K562 (cell line): ENCODE measurements around the gene MADCAM1. TPM values are rescaled to one million over a fixed set of nuclear protein-coding genes. Genes with fewer than 3 reads are reported as not detected.

Source experiments
- ATAC-seq: fragments of 200-7000 bp; cut with Tn5 transposase; 3 replicates; pipeline ENCODE4 v1.9.1; 2020; ENCODE audit warnings: moderate library complexity
- BruUV-seq: library from RNA; stranded (reverse); fragments of 400-500 nt; replicated peaks from 2 replicates; lab custom pipeline; 2021; lab: Mats Ljungman, UMichigan
- CTCF ChIA-PET: fragments of 300-600 bp; formaldehyde crosslinking; extraction: SDS; loops from one replicate; lab custom pipeline; 2021; ENCODE audit warnings: low intra/inter-chr PET ratio; lab: Yijun Ruan, JAX
- POLR2A ChIA-PET: fragments of 300-600, 350-650 bp; sonication (Branson Sonifier 250); formaldehyde crosslinking; extraction: SDS; loops from one replicate; lab custom pipeline; 2021; ENCODE audit warnings: antibody characterized with exemption, inconsistent platforms; lab: Yijun Ruan, JAX
- DNase-seq, 4 experiments: peaks; one replicate each; pipeline versions ENCODE4 v3.0.0 to v3.0.0-alpha.2; 2011 to 2018; ENCODE audit warnings: low spot score in 3 of 4, mixed read lengths in 3 of 4; ENCODE audit errors: extremely low read depth in 1 of 4
- FAIRE-seq: peaks from 2 replicates; lab custom pipeline; 2011; peaks lifted over from hg19 to GRCh38; lab: Jason Lieb, UNC
- H2AFZ ChIP-seq: 2 replicates; pipeline ENCODE4 v1.6.0; 2011; ENCODE audit warnings: low read depth, low read length, control low read depth, inconsistent platforms
- H3K27ac ChIP-seq: fragments of 200-600 bp; 3 replicates; pipeline ENCODE4 v1.8.0; 2011; ENCODE audit warnings: low read depth, mild to moderate bottlenecking, control low read depth, inconsistent platforms, low read length, moderate library complexity, mixed read lengths; ENCODE audit errors: extremely low read depth
- H3K27me3 ChIP-seq, 2 experiments: fragments of 300-600 bp in 1 of 2; 2 replicates in 1 of 2; 3 replicates in 1 of 2; pipeline versions ENCODE4 v1.6.0 to v1.8.0; 2011; ENCODE audit warnings: inconsistent platforms in 2 of 2, low read length in 2 of 2, mild to moderate bottlenecking in 1 of 2, mixed read lengths in 1 of 2, moderate library complexity in 1 of 2; ENCODE audit not compliant: control insufficient read depth in 2 of 2, insufficient read depth in 2 of 2
- H3K36me3 ChIP-seq: fragments of 300-600 bp; 3 replicates; pipeline ENCODE4 v1.8.0; 2011; ENCODE audit warnings: mild to moderate bottlenecking, low read length, inconsistent platforms; ENCODE audit not compliant: control insufficient read depth, insufficient read depth
- H3K4me1 ChIP-seq, 2 experiments: fragments of 200-600 bp in 1 of 2; replicated peaks in 1 of 2; 2 replicates in 1 of 2; 3 replicates in 1 of 2; pipeline versions ENCODE4 v1.5.1 to v1.8.0; 2011; ENCODE audit warnings: inconsistent platforms in 2 of 2, low read length in 2 of 2, mild to moderate bottlenecking in 1 of 2, mixed read lengths in 1 of 2, moderate library complexity in 1 of 2; ENCODE audit not compliant: control insufficient read depth in 2 of 2, insufficient read depth in 2 of 2
- H3K4me2 ChIP-seq: 2 replicates; pipeline ENCODE4 v1.6.1; 2011; ENCODE audit warnings: low read length, control low read depth, inconsistent platforms, mixed read lengths; ENCODE audit not compliant: insufficient read depth
- H3K4me3 ChIP-seq: fragments of 200-600 bp; sonication (generic), shearing (Covaris generic); 2 replicates; pipeline ENCODE4 v1.5.1; 2016; ENCODE audit warnings: control low read depth, inconsistent platforms
- H3K79me2 ChIP-seq: fragments of 200-600 bp; 3 replicates; pipeline ENCODE4 v1.8.0; 2011; ENCODE audit warnings: low read length, inconsistent platforms; ENCODE audit not compliant: control insufficient read depth, insufficient read depth
- H3K9ac ChIP-seq, 2 experiments: 2 replicates each; pipeline versions ENCODE4 v1.6.0 to v1.6.1; 2011; ENCODE audit warnings: low read depth in 2 of 2, low read length in 2 of 2, control low read depth in 1 of 2, inconsistent platforms in 1 of 2, mild to moderate bottlenecking in 1 of 2, mixed read lengths in 1 of 2; ENCODE audit not compliant: insufficient read depth in 1 of 2
- H3K9me1 ChIP-seq: one replicate; pipeline ENCODE4 v1.6.0; 2011; ENCODE audit warnings: inconsistent platforms, mild to moderate bottlenecking, low read length, moderate library complexity; ENCODE audit not compliant: control insufficient read depth, insufficient read depth
- H3K9me3 ChIP-seq: replicated peaks from 2 replicates; pipeline ENCODE4 v1.5.1; 2011; ENCODE audit warnings: low read depth, low read length, inconsistent platforms; ENCODE audit not compliant: control insufficient read depth, insufficient read depth
- H4K20me1 ChIP-seq: replicated peaks from 2 replicates; pipeline ENCODE4 v1.6.1; 2011; ENCODE audit warnings: low read length, inconsistent platforms, mixed read lengths; ENCODE audit not compliant: control insufficient read depth, insufficient read depth
- CBX5 ChIP-seq: IDR thresholded peaks from 2 replicates; pipeline ENCODE4 v1.6.1; 2014; ENCODE audit warnings: low read depth, borderline replicate concordance
- EGR1 ChIP-seq: fragments of 450-650 bp; conservative IDR thresholded peaks from 2 replicates; pipeline ENCODE4 v1.6.1; 2017; ENCODE audit warnings: mild to moderate bottlenecking
- FOXA3 ChIP-seq, 2 experiments: fragments of 450-650 bp in 1 of 2; sonication (generic) in 1 of 2; formaldehyde crosslinking; IDR thresholded peaks in 1 of 2; conservative IDR thresholded peaks in 1 of 2; 2 replicates each; pipeline versions ENCODE4 v1.4.0 to v1.8.0; 2020 to 2022; ENCODE audit warnings: mild to moderate bottlenecking in 2 of 2, missing genetic modification reagents in 1 of 2
- FOXJ2 ChIP-seq: fragments of 200-800 bp; sonication (Bioruptor generic); IDR thresholded peaks from 2 replicates; pipeline ENCODE4 v1.6.1; 2016; ENCODE audit warnings: missing genetic modification characterization, missing compliant biosample characterization
- HDAC3 ChIP-seq: fragments of 450-650 bp; IDR thresholded peaks from 2 replicates; pipeline ENCODE4 v1.6.1; 2018; ENCODE audit warnings: borderline replicate concordance, mild to moderate bottlenecking, moderate library complexity; ENCODE audit not compliant: partially characterized antibody
- JUND ChIP-seq, 2 experiments: IDR thresholded peaks; 2 replicates in 1 of 2; 3 replicates in 1 of 2; pipeline ENCODE4 v1.6.1; 2011; ENCODE audit warnings: borderline replicate concordance in 2 of 2, low read depth in 2 of 2, low read length in 2 of 2, improper control_type of control experiment in 1 of 2, missing biosample characterization in 1 of 2, missing genetic modification characterization in 1 of 2, missing genetic modification reagents in 1 of 2
- MCM3 ChIP-seq: fragments of 450-650 bp; IDR thresholded peaks from 2 replicates; pipeline ENCODE4 v1.6.1; 2016
- MEF2A ChIP-seq: IDR thresholded peaks from 2 replicates; pipeline ENCODE4 v1.6.1; 2011; ENCODE audit warnings: low read depth, mild to moderate bottlenecking, low read length, moderate library complexity; ENCODE audit not compliant: control insufficient read depth
- PML ChIP-seq: IDR thresholded peaks from 2 replicates; pipeline ENCODE4 v1.6.1; 2012; ENCODE audit warnings: low read length, inconsistent platforms
- SMARCC2 ChIP-seq: fragments of 450-650 bp; IDR thresholded peaks from 2 replicates; pipeline ENCODE4 v1.6.1; 2017; ENCODE audit warnings: antibody characterized with exemption, moderate library complexity, mild to moderate bottlenecking, low read depth
- ZKSCAN3 ChIP-seq: fragments of 250-450 bp; sonication (Bioruptor Pico); IDR thresholded peaks from 2 replicates; pipeline ENCODE4 v1.4.0; 2020
- ZNF76 ChIP-seq: fragments of 250-450 bp; sonication (Bioruptor Pico); IDR thresholded peaks from 2 replicates; pipeline ENCODE4 v1.4.0; 2020; ENCODE audit warnings: mild to moderate bottlenecking, moderate library complexity, borderline replicate concordance
- WGBS: fragments of 100-300 bp; shearing (Covaris generic); methylation state at CpG from one replicate; pipeline ENCODE4 v1.1.6; 2016; ENCODE audit warnings: low coverage, mixed read lengths; ENCODE audit not compliant: insufficient coverage; ENCODE audit errors: missing lambda C conversion rate; 5-methylcytosine and 5-hydroxymethylcytosine counted together
- in situ Hi-C: fragments of 300-500 bp; cut with MboI; formaldehyde crosslinking; loops from 4 replicates; pipeline ENCODE4 v1.15.0; 2018; ENCODE audit warnings: inconsistent platforms, mixed read lengths
- intact Hi-C: fragments of 100-400 bp; cut with micrococcal nuclease; formaldehyde crosslinking; loops from 2 replicates; pipeline ENCODE4 v1.14.2; 2022
- polyA plus RNA-seq, 8 experiments: library from polyadenylated mRNA; depleted of rRNA in 4 of 8; stranded (reverse) in 5 of 8; unstranded in 3 of 8; fragments of >200 nt; fragmentation: Nextera tagmentation in 2 of 8; fragmentation: Illumina TruSeq in 1 of 8; extraction: Ambion mirVana in 2 of 8; extraction: Trizol in 1 of 8; gene quantifications; 2 replicates each; pipeline versions ENCODE4 v1.2.1 to v1.2.3, GENCODE V29; 2011 to 2014; ENCODE audit warnings: inconsistent platforms in 1 of 8, missing spikeins in 1 of 8
- total RNA-seq, 7 experiments: library from RNA; depleted of rRNA in 6 of 7; stranded (reverse); fragments of >200 nt in 6 of 7; fragmentation: Illumina TruSeq in 2 of 7; extraction: Trizol in 2 of 7; gene quantifications; 2 replicates each; pipeline versions ENCODE4 v1.2.1 to v1.2.3, GENCODE V29; 2011 to 2021; ENCODE audit warnings: low replicate concordance in 1 of 7
- TF ChIP-seq, protein P1 (sequence below): sonication (generic); formaldehyde crosslinking; IDR thresholded peaks from 2 replicates; pipeline ENCODE4 v1.8.0; 2022; ENCODE audit warnings: mild to moderate bottlenecking, missing genetic modification reagents
- TF ChIP-seq, protein P2 (sequence below), 3 experiments: IDR thresholded peaks in 2 of 3; conservative IDR thresholded peaks in 1 of 3; 2 replicates each; pipeline ENCODE4 v1.5.1; 2011 to 2012; ENCODE audit warnings: low read length in 3 of 3, mild to moderate bottlenecking in 3 of 3, control low read depth in 2 of 3, improper control_type of control experiment in 1 of 3, inconsistent platforms in 1 of 3, low read depth in 1 of 3, mixed read lengths in 1 of 3, moderate library complexity in 1 of 3; ENCODE audit not compliant: insufficient read depth in 2 of 3
- TF ChIP-seq, protein P3 (sequence below), 2 experiments: fragments of 450-650 bp; conservative IDR thresholded peaks; 2 replicates each; pipeline ENCODE4 v1.6.1; 2017; ENCODE audit warnings: mild to moderate bottlenecking in 2 of 2, moderate library complexity in 2 of 2

MADCAM1 gene
- total and polyA plus RNA-seq, 9 of the 15 experiments (the other 6 are each of a cell fraction or from before 2014, with no cell fraction given), result 0.09 to 0.36 (median 0.09) TPM; not detected in 6

DNA sequence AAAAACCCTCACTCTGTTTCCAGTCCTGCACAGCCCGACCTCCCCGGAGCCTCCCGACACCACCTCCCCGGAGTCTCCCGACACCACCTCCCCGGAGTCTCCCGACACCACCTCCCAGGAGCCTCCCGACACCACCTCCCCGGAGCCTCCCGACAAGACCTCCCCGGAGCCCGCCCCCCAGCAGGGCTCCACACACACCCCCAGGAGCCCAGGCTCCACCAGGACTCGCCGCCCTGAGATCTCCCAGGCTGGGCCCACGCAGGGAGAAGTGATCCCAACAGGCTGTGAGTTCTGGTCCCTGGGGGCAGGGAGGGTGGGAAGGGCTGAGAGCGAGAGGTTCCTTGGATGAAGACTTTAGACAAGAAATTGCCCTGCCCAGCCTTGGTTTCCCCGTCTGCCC is 5.4 kb downstream of the MADCAM1 start:
- intact Hi-C loops, result no loop called here
- Histone ChIP-seq H3K9me1 (no peaks in the 10 kb centered on the region), H3K36me3 (no peaks in the 10 kb centered on the region), H3K9ac (no peak overlapping the region), H3K27ac (no peak overlapping the region), H3K4me1 (peaks cover 3 to 30% of the 10 kb centered on the region in 2 experiments; a peak in 4 of 5 replicates), H4K20me1 (no peaks in the 10 kb centered on the region), H3K4me2 (no peak overlapping the region), H3K27me3 (no peaks in the 10 kb centered on the region), H3K79me2 (no peaks in the 10 kb centered on the region), H3K9me3 (no peaks in the 10 kb centered on the region), H3K4me3 (no peak overlapping the region), H2AFZ (no peak overlapping the region)
- BruUV-seq, result no TSS peak
- ATAC-seq, result no peak
- CTCF ChIA-PET, result no interaction called here
- WGBS, result 40% methylated on average over 13 of the region's 17 CpGs
- POLR2A ChIA-PET, result no interaction called here
- in situ Hi-C loops, result no loop called here
- no peak for DNase-seq
- no peak for FAIRE-seq
- TF ChIP-seq CBX5, result no peak
- TF ChIP-seq JUND (IDR thresholded peaks at IDR 0.05; ENCODE audit: borderline replicate concordance, low read depth, low read length), result no peak
- no peak for TF ChIP-seq JUND (tag; IDR thresholded peaks at IDR 0.05; ENCODE audit: borderline replicate concordance, low read depth, low read length)
- TF ChIP-seq ZNF76 (CRISPR knock-in tag), result no peak
- no peak for TF ChIP-seq HDAC3
- TF ChIP-seq MCM3, result no peak
- no peak for TF ChIP-seq FOXJ2 (tag)
- TF ChIP-seq FOXA3 (CRISPR knock-in tag; conservative IDR thresholded peaks at IDR 0.05 in 1 of 2, IDR thresholded peaks at IDR 0.05 in 1 of 2), result no peak
- TF ChIP-seq ZKSCAN3 (CRISPR knock-in tag), result no peak
- TF ChIP-seq, protein P1, sequence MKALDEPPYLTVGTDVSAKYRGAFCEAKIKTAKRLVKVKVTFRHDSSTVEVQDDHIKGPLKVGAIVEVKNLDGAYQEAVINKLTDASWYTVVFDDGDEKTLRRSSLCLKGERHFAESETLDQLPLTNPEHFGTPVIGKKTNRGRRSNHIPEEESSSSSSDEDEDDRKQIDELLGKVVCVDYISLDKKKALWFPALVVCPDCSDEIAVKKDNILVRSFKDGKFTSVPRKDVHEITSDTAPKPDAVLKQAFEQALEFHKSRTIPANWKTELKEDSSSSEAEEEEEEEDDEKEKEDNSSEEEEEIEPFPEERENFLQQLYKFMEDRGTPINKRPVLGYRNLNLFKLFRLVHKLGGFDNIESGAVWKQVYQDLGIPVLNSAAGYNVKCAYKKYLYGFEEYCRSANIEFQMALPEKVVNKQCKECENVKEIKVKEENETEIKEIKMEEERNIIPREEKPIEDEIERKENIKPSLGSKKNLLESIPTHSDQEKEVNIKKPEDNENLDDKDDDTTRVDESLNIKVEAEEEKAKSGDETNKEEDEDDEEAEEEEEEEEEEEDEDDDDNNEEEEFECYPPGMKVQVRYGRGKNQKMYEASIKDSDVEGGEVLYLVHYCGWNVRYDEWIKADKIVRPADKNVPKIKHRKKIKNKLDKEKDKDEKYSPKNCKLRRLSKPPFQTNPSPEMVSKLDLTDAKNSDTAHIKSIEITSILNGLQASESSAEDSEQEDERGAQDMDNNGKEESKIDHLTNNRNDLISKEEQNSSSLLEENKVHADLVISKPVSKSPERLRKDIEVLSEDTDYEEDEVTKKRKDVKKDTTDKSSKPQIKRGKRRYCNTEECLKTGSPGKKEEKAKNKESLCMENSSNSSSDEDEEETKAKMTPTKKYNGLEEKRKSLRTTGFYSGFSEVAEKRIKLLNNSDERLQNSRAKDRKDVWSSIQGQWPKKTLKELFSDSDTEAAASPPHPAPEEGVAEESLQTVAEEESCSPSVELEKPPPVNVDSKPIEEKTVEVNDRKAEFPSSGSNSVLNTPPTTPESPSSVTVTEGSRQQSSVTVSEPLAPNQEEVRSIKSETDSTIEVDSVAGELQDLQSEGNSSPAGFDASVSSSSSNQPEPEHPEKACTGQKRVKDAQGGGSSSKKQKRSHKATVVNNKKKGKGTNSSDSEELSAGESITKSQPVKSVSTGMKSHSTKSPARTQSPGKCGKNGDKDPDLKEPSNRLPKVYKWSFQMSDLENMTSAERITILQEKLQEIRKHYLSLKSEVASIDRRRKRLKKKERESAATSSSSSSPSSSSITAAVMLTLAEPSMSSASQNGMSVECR (CRISPR knock-in tag), result no peak
- TF ChIP-seq, protein P2, sequence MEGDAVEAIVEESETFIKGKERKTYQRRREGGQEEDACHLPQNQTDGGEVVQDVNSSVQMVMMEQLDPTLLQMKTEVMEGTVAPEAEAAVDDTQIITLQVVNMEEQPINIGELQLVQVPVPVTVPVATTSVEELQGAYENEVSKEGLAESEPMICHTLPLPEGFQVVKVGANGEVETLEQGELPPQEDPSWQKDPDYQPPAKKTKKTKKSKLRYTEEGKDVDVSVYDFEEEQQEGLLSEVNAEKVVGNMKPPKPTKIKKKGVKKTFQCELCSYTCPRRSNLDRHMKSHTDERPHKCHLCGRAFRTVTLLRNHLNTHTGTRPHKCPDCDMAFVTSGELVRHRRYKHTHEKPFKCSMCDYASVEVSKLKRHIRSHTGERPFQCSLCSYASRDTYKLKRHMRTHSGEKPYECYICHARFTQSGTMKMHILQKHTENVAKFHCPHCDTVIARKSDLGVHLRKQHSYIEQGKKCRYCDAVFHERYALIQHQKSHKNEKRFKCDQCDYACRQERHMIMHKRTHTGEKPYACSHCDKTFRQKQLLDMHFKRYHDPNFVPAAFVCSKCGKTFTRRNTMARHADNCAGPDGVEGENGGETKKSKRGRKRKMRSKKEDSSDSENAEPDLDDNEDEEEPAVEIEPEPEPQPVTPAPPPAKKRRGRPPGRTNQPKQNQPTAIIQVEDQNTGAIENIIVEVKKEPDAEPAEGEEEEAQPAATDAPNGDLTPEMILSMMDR (IDR thresholded peaks at IDR 0.05 in 2 of 3, conservative IDR thresholded peaks at IDR 0.05 in 1 of 3; ENCODE audit: insufficient read depth in 2 of 3, low read depth in 1 of 3, low read length in 3 of 3), result no peak
- TF ChIP-seq PML, result no peak
- TF ChIP-seq, protein P3, sequence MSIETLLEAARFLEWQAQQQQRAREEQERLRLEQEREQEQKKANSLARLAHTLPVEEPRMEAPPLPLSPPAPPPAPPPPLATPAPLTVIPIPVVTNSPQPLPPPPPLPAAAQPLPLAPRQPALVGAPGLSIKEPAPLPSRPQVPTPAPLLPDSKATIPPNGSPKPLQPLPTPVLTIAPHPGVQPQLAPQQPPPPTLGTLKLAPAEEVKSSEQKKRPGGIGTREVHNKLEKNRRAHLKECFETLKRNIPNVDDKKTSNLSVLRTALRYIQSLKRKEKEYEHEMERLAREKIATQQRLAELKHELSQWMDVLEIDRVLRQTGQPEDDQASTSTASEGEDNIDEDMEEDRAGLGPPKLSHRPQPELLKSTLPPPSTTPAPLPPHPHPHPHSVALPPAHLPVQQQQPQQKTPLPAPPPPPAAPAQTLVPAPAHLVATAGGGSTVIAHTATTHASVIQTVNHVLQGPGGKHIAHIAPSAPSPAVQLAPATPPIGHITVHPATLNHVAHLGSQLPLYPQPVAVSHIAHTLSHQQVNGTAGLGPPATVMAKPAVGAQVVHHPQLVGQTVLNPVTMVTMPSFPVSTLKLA (conservative IDR thresholded peaks at IDR 0.05), result no peak
- TF ChIP-seq SMARCC2, result no peak
- TF ChIP-seq EGR1, result no peak
- no peak for TF ChIP-seq MEF2A
